Measurements from ENCODE around the gene MTERF2.
"Not testable (repeated sequence)": the region's sequence is repeated elsewhere in the genome, so short reads cannot be mapped to it uniquely, and the experiment has no call there.

MTERF2 gene, protein sequence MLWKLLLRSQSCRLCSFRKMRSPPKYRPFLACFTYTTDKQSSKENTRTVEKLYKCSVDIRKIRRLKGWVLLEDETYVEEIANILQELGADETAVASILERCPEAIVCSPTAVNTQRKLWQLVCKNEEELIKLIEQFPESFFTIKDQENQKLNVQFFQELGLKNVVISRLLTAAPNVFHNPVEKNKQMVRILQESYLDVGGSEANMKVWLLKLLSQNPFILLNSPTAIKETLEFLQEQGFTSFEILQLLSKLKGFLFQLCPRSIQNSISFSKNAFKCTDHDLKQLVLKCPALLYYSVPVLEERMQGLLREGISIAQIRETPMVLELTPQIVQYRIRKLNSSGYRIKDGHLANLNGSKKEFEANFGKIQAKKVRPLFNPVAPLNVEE

DNA sequence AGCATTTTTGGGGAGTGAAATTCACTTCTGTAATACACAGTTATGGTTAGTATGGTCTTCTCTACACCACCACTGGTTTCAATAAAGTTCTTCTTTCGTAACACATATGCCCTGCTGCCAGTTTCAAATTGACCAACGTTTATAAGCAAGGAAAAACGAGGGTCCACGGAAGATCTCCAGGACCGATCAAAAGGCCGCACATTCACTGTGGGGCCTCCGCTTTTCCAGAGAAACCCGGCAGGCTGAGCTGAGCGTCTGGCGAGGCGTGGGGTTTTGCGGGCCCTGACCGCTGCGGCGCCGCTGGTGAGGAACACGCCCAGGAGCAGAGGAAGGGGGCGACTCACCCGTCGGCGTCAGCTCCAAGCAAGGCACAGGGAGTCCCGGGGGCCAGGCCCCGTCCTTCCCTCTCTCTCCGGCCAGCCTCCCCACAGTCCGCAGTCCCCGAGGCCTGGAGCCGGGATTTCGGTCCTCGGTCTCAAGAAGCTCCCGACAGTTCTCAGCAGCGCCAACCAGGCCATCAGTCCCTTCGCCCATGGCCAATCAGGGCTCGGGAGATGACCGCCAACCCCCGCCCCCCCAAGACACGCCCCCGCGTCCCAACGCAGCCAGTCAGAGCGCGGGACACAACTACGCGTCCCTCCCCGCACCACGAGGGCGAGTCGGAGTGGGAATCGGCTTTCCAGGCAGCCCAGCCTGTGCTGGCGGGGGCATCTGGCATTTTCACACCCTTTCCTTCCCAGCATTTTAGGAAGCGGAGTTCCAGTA, at the start of gene MTERF2:
MTERF2 (minus strand) TSS at position 522 of the 765 bp plus-strand sequence. CDS start 8,432 bp downstream, outside the sequence.
- peak; percentile 93 for FAIRE-seq

GRCh38 chr12:107035733-107036132, 48.8 kb upstream of the MTERF2 start:
- FAIRE-seq = no peak

- FAIRE-seq = no peak
These were observed 47.1 kb upstream of the MTERF2 start for GRCh38 chr12:107033758-107034739.

- no peak for FAIRE-seq
These were observed 45.3 kb upstream of the MTERF2 start for GRCh38 chr12:107032266-107032665.

- no peak for FAIRE-seq
These were observed 44.1 kb upstream of the MTERF2 start for GRCh38 chr12:107031061-107031460.

GRCh38 chr12:107029081-107029480, 42.1 kb upstream of the MTERF2 start:
- no peak for FAIRE-seq

- peak; percentile 39 for FAIRE-seq
These were observed 40.7 kb upstream of the MTERF2 start for GRCh38 chr12:107027636-107028053.

GRCh38 chr12:107026806-107027635, 40.1 kb upstream of the MTERF2 start:
- FAIRE-seq = no peak

DNA sequence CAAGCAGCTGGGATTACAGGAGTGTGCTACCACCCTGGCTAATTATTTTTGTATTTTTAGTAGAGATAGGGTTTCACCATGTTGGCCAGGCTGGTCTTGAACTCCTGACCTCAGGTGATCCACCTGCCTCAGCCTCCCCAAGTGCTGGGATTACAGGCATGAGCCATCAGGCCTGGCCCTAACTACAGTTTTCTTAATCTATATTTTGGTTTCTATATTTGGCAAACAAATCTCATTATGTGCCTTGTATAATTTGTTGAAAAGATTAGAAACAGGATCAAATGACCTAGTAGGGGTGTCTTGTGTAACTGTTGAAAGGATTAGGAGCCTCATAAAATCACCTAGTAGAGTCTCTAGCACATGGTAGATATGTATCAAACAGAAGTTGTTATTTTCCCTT, 39.4 kb upstream of the MTERF2 start:
- FAIRE-seq = not testable (repeated sequence)

DNA sequence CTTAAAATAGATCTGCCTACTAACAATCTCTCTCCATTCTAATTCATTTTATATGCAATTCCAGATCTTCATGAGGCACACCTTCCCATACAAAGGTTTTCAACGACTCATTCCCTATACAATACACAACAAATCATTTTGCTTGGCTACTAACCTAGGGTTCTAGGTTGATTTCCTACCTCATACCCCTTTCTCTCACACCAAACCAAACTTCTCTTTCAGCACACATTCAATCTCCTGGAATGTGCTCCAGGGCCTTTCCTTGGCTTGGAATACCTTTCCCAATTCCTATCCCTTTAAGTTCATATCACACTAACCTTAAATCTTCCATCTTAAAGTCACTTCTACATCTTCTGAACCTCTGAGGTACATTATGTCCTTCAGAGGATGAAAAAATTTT, 38.7 kb upstream of the MTERF2 start:
- no peak for FAIRE-seq

DNA sequence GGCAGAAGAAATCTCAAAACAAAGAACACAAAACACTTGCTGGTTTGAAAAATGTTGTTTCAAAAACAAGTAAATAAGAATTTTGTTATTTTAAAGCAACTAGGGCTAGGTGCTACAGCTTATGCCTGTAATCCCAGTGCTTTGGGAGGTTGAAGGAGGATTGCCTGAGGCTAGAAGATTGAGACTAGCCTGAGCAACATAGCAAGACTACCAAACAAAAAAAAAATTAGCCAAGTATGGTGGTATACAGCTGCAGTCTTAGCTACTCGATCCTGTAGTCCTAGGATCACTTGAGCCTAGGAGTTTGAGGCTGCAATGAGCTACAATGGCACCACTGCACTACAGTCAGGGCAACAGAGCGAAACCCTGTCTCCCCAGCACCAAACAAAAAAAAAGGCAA, 32.6 kb upstream of the MTERF2 start:
- no peak for FAIRE-seq

DNA sequence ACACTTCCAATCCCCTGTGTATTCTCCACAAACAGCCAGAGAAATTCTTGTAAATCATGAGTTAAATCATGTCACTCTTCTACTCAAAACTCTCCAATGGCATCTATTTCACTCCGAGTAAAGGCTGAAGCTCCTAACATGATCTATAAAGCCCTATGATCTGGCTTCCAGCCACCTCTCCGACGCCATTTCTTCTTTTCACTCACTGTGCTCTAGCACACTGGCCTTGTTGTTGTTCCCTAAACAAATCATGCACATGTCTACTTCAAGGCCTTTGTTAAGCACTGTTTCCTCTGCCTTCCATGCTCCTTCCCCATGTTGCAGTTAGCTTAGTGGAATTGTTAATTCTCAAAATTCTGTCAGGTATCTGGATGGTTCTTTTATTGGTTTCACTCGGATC, 30.1 kb upstream of the MTERF2 start:
- no peak for FAIRE-seq

- FAIRE-seq = no peak
These were observed 27.1 kb upstream of the MTERF2 start for GRCh38 chr12:107014055-107014454.

GRCh38 chr12:107012736-107013425, 25.9 kb upstream of the MTERF2 start:
- no peak for FAIRE-seq

- no peak for FAIRE-seq
These were observed 24.6 kb upstream of the MTERF2 start for GRCh38 chr12:107011519-107011918.

GRCh38 chr12:107007411-107007810, 20.5 kb upstream of the MTERF2 start:
- FAIRE-seq = no peak

DNA sequence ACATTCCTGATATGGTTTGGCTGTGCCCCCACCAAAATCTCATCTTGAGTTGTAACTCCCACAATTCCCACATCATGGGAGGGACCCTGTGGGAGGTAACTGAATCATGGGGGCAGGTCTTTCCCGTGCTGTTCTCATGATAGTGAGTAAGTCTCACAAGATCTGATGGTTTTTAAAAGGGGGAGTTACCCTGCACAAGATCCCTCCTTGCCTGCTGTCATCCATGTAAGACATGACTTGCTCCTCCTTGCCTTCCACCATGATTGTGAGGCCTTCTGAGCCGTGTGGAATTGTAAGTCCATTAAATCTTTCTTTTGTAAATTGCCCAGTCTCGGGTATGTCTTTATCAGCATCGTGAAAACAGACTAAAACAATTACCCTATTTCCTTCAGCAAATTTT, 15.7 kb upstream of the MTERF2 start:
- FAIRE-seq = not testable (repeated sequence)

DNA sequence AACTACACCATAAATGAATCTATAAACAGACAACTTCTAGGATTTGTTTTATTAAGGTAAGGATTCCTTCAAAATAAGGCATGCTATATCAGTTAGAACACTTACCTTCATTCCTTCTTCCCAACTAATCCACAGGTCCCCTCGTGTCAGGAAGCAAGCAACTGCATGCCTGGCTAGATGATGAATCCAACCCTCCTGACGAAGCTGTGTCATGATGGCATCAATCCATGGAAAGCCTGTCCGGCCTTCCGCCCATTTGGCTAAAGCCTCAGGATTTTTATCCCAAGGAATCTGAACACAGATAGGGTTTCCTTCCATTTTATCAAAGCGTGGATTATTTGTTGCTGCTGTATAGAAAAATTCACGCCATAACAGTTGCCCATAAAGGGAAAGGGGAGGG, 12.5 kb upstream of the MTERF2 start:
- no peak for FAIRE-seq

DNA sequence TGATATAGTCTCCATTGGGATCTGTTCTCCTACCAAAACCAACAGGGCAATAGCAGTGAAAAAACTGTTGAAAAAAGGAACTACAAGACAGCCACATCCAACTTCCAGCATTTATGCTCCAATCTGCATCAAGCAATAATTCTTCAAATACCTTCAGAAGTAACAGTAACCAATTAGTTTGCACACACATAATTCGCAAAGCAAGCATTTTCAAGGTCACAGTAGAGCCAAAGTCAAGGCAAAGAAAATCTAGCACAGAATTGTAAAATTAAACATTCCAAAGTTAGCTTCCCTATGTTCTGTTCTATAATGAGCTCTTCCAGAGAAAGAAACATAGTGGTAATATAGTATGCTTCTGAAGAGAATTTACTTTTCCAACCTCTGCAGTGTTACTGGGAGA, 11.0 kb upstream of the MTERF2 start:
- FAIRE-seq = no peak

- not testable (repeated sequence) for FAIRE-seq
These were observed 9.2 kb upstream of the MTERF2 start for GRCh38 chr12:106996102-106996501.

- FAIRE-seq = no peak
These were observed 7.8 kb upstream of the MTERF2 start for GRCh38 chr12:106994579-106995220.

Data from A204.1 (cell line).